Progenitor cell of endocrine pancreas (in vitro differentiated cells): ENCODE data around the gene ZNF189. TPM values are rescaled to one million over a fixed set of nuclear protein-coding genes. Genes with fewer than 3 reads are reported as not detected.

Source experiments
- DNase-seq: peaks from one replicate; pipeline ENCODE4 v3.0.0; 2021; ENCODE audit warnings: low spot score; ENCODE audit not compliant: unreplicated experiment
- H3K27ac Mint-ChIP-seq: 2 replicates; pipeline ENCODE4 v1.8.0; 2021; ENCODE audit warnings: mild to moderate bottlenecking, moderate library complexity, mixed read lengths
- H3K27me3 Mint-ChIP-seq: 2 replicates; pipeline ENCODE4 v1.8.0; 2021; ENCODE audit warnings: mixed read lengths
- H3K36me3 Mint-ChIP-seq: 2 replicates; pipeline ENCODE4 v1.8.0; 2022; ENCODE audit warnings: mixed read lengths; ENCODE audit not compliant: insufficient read depth
- H3K4me1 Mint-ChIP-seq: 2 replicates; pipeline ENCODE4 v1.8.0; 2021; ENCODE audit warnings: low read depth, mixed read lengths
- H3K4me3 Mint-ChIP-seq: 2 replicates; pipeline ENCODE4 v1.8.0; 2021; ENCODE audit warnings: low read depth, mild to moderate bottlenecking, moderate library complexity, mixed read lengths
- H3K9me3 Mint-ChIP-seq: 2 replicates; pipeline ENCODE4 v1.8.0; 2021; ENCODE audit warnings: low read depth, mixed read lengths
- total RNA-seq: library from RNA; stranded (reverse); gene quantifications from 2 replicates; pipeline ENCODE4 v1.2.1, GENCODE V29; 2021
- TF ChIP-seq, protein P1 (sequence below): fragments of 200-600 bp; sonication (generic); IDR thresholded peaks from one replicate; pipeline ENCODE4 v1.5.0; 2021; ENCODE audit warnings: antibody characterized with exemption, mild to moderate bottlenecking; ENCODE audit not compliant: unreplicated experiment

Gene ZNF189
- total RNA-seq, 1 donor from 2014 or later, result 31.4 TPM

GRCh38 chr9:101388507-101388993 is 10.1 kb upstream of the ZNF189 start:
- TF ChIP-seq, protein P1, sequence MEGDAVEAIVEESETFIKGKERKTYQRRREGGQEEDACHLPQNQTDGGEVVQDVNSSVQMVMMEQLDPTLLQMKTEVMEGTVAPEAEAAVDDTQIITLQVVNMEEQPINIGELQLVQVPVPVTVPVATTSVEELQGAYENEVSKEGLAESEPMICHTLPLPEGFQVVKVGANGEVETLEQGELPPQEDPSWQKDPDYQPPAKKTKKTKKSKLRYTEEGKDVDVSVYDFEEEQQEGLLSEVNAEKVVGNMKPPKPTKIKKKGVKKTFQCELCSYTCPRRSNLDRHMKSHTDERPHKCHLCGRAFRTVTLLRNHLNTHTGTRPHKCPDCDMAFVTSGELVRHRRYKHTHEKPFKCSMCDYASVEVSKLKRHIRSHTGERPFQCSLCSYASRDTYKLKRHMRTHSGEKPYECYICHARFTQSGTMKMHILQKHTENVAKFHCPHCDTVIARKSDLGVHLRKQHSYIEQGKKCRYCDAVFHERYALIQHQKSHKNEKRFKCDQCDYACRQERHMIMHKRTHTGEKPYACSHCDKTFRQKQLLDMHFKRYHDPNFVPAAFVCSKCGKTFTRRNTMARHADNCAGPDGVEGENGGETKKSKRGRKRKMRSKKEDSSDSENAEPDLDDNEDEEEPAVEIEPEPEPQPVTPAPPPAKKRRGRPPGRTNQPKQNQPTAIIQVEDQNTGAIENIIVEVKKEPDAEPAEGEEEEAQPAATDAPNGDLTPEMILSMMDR, result no peak
- Mint-ChIP-seq H3K4me3 (no peak overlapping the region), H3K27ac (peak overlapping the region; percentile 74), H3K27me3 (no peaks in the 10 kb centered on the region), H3K36me3 (peaks cover 64% of the 10 kb centered on the region), H3K4me1 (peaks cover 2% of the 10 kb centered on the region), H3K9me3 (peaks cover 37% of the 10 kb centered on the region)
- no peak for DNase-seq

- Mint-ChIP-seq H3K27me3 (no peaks in the 10 kb centered on the region), H3K36me3 (peaks cover 76% of the 10 kb centered on the region), H3K27ac (no peak overlapping the region), H3K9me3 (peaks cover 44% of the 10 kb centered on the region), H3K4me3 (no peak overlapping the region), H3K4me1 (peaks cover 5% of the 10 kb centered on the region)
- TF ChIP-seq, protein P1, result no peak
- no peak for DNase-seq
Measured at GRCh38 chr9:101393135-101393534, 5.5 kb upstream of the ZNF189 start.

DNA sequence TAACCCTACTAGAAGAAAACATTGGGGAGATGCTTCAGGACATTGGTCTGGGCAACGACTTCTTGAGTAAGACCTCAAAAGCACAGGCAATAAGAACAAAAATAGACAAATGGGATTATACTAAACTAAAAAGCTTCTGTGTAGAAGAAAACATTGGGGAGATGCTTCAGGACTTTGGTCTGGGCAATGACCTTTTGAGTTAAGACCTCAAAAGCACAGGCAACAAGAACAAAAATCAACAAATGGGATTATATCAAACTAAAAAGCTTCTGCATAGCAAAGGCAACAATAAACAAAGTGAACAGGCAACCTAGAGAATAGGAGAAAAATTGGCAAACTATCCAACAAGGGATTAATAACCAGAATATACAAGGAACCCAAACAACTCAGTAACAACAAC is 4.0 kb upstream of the ZNF189 start:
- Mint-ChIP-seq H3K4me1 (peaks cover 6% of the 10 kb centered on the region), H3K36me3 (peaks cover 67% of the 10 kb centered on the region), H3K27ac (no peak overlapping the region), H3K4me3 (no peak overlapping the region), H3K27me3 (no peaks in the 10 kb centered on the region), H3K9me3 (peaks cover 44% of the 10 kb centered on the region)
- DNase-seq, result no peak
- TF ChIP-seq, protein P1, result no peak

GRCh38 chr9:101397746-101398067 is 944 bp upstream of the ZNF189 start:
- H3K4me1 Mint-ChIP-seq, result peaks cover 14% of the 10 kb centered on the region
- no peaks in the 10 kb centered on the region for H3K27me3 Mint-ChIP-seq
- H3K4me3 Mint-ChIP-seq, result peak overlapping the region; percentile 98
- H3K36me3 Mint-ChIP-seq, result peaks cover 67% of the 10 kb centered on the region
- TF ChIP-seq, protein P1, result no peak
- peaks cover 45% of the 10 kb centered on the region for H3K9me3 Mint-ChIP-seq
- no peak for DNase-seq
- peak overlapping the region; percentile 99 for H3K27ac Mint-ChIP-seq

DNA sequence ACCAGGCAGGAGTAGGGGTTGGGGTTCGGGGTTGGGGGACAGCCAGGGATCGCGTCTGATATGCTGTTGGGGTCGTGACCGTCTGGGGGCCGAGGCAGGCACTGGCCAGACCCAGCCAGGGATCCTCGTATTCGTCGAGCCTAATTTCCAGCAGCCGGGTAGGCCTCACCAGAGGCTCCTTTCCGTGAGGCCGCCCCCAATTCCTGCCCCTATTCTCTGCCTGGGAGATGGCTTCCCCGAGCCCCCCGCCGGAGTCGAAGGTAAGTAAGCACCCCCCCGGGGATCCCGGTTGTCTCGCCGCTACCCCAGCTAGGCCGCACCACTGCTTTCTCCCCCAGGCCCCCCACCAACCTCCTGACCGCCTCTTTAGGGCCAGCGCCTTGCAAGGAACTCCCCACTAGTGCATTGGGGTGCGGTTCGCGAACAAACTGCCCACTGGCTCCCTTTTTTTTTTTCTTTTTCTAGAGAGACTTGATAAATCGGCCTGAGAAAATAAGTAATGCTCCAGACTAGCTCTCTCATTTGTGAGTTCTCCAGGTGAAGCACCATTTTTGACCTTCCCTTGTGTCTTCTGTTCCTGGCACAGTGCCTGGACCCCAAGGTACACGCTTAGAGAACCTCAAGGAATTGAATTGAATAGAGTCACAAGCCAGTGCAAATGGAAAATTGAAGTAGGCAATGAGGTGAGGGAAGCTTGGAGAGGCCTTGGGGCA is 435 bp downstream of the ZNF189 start:
- peaks cover 52% of the 10 kb centered on the region for H3K9me3 Mint-ChIP-seq
- H3K36me3 Mint-ChIP-seq, result peaks cover 70% of the 10 kb centered on the region
- no peak for DNase-seq
- peaks cover 14% of the 10 kb centered on the region for H3K4me1 Mint-ChIP-seq
- H3K4me3 Mint-ChIP-seq, result peak overlapping the region; percentile 98
- no peaks in the 10 kb centered on the region for H3K27me3 Mint-ChIP-seq
- TF ChIP-seq, protein P1, result no peak
- peak overlapping the region; percentile 99 for H3K27ac Mint-ChIP-seq
